Rectal smooth muscle tissue (tissue), 1 donor: ENCODE measurements around the gene MDH2.
"Not testable (repeated sequence)": the region's sequence is repeated elsewhere in the genome, so short reads cannot be mapped to it uniquely, and the experiment has no call there.

ENCODE experiments used
- H3K27ac ChIP-seq: one replicate; pipeline ENCODE4 v1.7.0; 2013; ENCODE audit warnings: low read depth, low read length, inconsistent platforms
- H3K27me3 ChIP-seq: one replicate; pipeline ENCODE4 v1.7.0; 2013; ENCODE audit warnings: low read length; ENCODE audit not compliant: control insufficient read depth, insufficient read depth
- H3K36me3 ChIP-seq: one replicate; pipeline ENCODE4 v1.7.0; 2013; ENCODE audit warnings: low read length; ENCODE audit not compliant: control insufficient read depth, insufficient read depth
- H3K4me1 ChIP-seq: one replicate; pipeline ENCODE4 v1.7.0; 2013; ENCODE audit warnings: low read length; ENCODE audit not compliant: control insufficient read depth, insufficient read depth
- H3K4me3 ChIP-seq: one replicate; pipeline ENCODE4 v1.7.0; 2013; ENCODE audit warnings: low read length
- H3K9ac ChIP-seq: one replicate; pipeline ENCODE4 v1.7.0; 2013; ENCODE audit warnings: low read length

Gene MDH2

DNA sequence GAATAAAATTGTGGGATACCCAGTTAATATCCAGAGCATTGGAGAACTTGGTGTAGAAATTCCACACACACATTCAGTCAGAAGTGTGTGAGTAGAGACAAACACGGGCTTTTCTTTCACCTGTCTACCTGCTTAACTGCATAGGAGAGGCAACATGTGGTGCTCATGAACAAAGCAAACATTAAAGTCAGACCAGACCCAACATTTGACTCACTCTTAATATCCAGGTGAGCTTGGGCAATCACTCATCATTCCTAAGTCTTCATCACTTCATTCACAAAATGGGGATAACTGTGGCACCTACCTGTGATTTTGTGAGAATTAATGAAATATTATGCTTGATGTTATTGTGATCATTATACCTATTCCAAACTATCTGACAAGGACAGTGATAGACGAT is 36.2 kb downstream of the MDH2 start:
- H3K4me3 ChIP-seq, H3K9ac ChIP-seq, H3K27me3 ChIP-seq, H3K36me3 ChIP-seq, H3K4me1 ChIP-seq, H3K27ac ChIP-seq: not testable (repeated sequence)

DNA sequence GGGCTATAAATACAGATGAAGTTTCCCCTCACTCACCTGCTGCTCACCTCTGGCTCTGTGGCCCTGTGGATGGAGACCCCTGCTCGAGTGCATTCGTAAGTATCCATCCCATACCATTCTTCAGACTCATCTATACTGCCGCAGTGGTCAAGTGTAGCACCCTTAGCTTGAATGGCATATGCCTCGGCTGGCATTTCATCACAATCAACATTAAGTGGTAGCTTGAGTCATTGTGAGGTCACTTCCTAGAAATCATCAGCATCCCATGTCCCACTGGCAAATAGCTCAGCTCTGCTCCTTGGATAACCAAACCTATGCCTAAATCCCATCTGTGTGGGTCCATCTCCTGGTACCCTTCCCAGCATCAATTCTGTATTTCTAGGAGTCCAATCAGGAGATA is 38.2 kb downstream of the MDH2 start:
- Histone ChIP-seq H3K9ac (no peak overlapping the region), H3K4me1 (no peaks in the 10 kb centered on the region), H3K27ac (no peak overlapping the region), H3K27me3 (no peaks in the 10 kb centered on the region), H3K4me3 (no peak overlapping the region), H3K36me3 (no peaks in the 10 kb centered on the region)

DNA sequence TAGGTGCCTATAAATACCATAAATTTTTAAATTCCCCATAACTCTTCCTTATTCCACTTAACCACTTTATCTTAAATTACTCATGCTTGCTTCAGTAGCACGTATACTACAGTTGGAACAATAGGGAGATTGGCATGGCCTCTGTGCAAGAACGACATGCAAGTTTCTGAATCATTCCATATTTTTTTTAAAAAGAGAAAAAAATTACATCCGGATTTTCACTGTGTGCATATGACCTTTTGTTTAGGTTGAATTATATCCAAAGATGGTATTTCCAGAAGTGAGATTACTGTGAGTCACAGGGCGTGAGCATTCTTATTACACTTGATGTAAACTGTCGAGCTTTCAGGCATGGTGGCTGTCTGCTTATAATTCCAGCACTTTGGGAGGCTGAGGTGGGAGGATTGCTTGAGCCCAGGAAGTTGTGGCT is 39.5 kb downstream of the MDH2 start:
- H3K27me3 ChIP-seq, H3K9ac ChIP-seq, H3K4me1 ChIP-seq, H3K36me3 ChIP-seq, H3K4me3 ChIP-seq, H3K27ac ChIP-seq: not testable (repeated sequence)

DNA sequence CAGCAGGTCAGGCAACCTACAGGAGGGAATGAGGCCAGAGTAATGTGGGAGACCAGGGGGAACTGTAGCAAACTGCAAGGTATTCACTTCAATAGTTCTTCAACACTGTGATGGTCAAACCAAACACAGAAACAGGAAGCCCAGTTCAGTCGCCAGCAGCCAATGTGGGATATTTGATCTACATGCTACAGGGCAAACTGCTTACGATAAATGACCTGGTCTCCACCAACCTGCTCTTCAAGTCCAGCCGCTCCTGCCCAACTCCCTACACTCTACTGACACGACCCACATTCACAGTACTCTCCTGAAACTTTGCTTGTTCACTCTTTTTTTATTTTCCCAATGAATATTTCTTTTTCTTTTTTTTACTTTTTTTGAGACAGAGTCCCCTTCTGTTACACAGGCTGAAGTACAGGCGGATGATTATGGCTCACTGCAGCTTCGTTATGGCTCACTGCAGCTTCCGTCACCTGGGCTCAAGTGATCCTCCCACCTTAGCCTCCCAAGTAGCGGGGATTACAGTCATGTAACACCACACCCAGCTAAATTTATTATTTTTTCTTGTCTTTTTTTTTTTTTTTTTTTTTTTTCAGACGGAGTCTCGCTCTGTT is 42.1 kb downstream of the MDH2 start:
- Histone ChIP-seq H3K27ac (no peak overlapping the region), H3K36me3 (no peaks in the 10 kb centered on the region)

DNA sequence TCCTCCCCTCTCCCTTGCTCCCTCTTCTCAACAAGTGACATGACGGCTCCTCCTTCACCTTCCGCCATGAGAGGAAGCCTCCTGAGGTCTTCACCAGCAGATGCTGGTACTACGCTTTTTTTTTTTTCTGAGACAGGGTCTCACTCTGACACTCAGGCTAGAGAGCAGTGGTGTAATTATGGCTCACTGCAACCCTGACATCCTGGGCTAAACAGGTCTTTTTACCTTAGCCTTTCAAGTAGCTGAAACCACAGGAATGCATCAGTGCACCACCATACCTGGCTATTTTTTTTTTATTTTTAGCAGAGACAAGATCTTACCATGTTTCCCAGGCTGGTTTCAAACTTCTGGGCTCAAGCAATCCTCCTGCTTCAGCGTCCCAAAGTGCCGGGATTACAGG is 43.6 kb downstream of the MDH2 start:
- H3K9ac ChIP-seq: no peak overlapping the region
- H3K27me3 ChIP-seq: no peaks in the 10 kb centered on the region
- H3K4me3 ChIP-seq: no peak overlapping the region
- no peak overlapping the region for H3K27ac ChIP-seq
- no peaks in the 10 kb centered on the region for H3K4me1 ChIP-seq
- no peaks in the 10 kb centered on the region for H3K36me3 ChIP-seq

More for the DNA sequence above, 42.1 kb downstream of the MDH2 start:
- H3K4me3 ChIP-seq: no peak overlapping the region
- H3K4me1 ChIP-seq: no peaks in the 10 kb centered on the region
- H3K27me3 ChIP-seq: no peaks in the 10 kb centered on the region
- H3K9ac ChIP-seq: no peak overlapping the region

DNA sequence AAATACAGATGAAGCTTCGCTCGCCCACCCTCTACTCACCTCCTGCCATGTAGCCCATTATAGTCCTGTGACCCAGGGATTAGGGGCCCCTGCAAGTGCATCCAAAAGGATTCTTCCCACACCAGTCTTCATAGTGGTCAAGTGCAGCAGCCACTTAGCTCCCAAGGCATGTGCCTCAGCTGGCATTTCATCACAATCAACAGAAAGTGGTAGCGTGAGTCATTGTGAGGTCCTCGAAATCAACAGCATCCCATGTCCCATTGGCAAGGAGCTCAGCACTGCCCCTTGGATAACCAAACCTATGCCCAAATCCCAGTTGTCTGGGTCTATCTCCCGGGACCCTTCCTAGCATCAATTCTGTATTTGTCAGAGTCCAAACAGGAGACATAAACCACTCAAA is 45.6 kb downstream of the MDH2 start:
- H3K9ac ChIP-seq, H3K27me3 ChIP-seq, H3K36me3 ChIP-seq, H3K27ac ChIP-seq, H3K4me1 ChIP-seq, H3K4me3 ChIP-seq: not testable (repeated sequence)

DNA sequence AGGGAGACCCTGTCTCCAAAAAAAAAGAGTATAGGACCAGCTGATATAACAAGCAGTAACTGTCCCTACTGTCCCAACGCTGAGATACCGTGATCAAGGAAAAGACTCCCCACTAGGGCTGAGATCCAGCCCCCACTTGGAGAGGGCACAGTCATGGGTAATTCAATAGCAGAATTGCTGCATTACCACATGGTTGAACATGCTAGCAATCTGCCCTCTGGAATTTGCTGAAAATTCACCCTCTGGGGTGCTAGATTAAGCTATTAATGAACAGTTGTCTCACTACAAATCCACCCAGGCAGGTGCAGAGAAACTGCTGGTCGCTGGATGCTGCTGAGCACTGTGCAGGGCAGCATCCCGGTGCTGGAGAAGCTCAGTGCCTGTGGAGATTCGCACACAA is 46.4 kb downstream of the MDH2 start:
- H3K4me1 ChIP-seq, H3K36me3 ChIP-seq: not testable (repeated sequence)

DNA sequence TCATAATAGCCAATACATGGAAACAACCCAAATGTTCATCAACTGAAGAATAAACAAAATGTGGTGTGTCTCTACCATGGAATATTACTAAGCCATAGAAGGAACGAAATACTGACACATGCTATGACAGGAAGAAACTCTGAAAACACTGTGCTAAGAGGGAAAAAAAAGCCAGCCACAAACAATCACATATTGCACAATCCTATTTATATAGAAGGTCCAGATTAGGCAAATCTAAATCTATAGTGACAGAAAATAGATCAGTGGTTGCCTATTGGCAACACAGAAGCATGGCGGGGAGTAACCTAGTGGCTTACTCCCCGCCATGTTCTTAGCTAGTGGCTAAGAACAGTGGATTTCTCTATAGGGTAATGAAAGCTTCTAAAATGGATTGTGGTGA is 48.0 kb downstream of the MDH2 start:
- no peak overlapping the region for H3K9ac ChIP-seq
- no peak overlapping the region for H3K4me3 ChIP-seq
- H3K27me3 ChIP-seq: no peaks in the 10 kb centered on the region
- no peak overlapping the region for H3K27ac ChIP-seq
- H3K36me3 ChIP-seq: no peaks in the 10 kb centered on the region
- H3K4me1 ChIP-seq: no peaks in the 10 kb centered on the region

More for the DNA sequence above, 46.4 kb downstream of the MDH2 start:
- H3K9ac ChIP-seq, H3K27me3 ChIP-seq, H3K4me3 ChIP-seq, H3K27ac ChIP-seq: not testable (repeated sequence)

DNA sequence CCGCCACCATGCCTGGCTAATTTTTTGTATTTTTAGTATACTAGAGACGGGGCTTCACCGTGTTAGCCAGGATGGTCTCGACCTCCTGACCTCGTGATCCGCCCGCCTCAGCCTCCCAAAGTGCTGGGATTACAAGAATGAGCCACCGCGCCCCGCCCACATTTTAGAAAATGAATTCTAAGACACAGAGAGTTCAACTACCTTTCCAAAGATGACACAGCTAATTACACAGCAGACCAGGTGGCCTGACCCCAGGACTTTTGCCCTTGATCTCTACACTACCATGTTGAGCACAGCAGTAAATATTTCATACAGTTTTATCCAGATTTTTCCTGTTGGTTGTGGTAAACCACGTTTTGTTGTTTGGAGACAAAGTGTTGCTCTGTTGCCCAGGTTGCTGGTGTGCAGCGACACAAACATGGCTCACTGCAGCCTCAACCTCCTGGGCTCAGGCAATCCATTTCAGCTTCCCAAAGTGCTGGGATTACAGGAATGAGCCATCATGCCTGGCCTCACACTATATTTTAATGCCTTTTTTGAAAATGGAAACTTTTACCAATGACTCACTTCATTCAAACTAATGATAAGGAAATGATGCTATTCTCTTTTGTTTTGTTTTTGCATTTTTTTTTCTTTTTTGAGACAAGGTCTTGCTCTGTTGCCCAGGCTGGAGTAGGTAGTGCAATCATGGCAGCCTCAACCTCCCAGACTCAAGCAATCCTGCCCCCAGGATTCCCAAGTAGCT is 54.0 kb downstream of the MDH2 start:
- H3K4me3 ChIP-seq, H3K9ac ChIP-seq, H3K4me1 ChIP-seq, H3K36me3 ChIP-seq, H3K27me3 ChIP-seq, H3K27ac ChIP-seq: not testable (repeated sequence)

DNA sequence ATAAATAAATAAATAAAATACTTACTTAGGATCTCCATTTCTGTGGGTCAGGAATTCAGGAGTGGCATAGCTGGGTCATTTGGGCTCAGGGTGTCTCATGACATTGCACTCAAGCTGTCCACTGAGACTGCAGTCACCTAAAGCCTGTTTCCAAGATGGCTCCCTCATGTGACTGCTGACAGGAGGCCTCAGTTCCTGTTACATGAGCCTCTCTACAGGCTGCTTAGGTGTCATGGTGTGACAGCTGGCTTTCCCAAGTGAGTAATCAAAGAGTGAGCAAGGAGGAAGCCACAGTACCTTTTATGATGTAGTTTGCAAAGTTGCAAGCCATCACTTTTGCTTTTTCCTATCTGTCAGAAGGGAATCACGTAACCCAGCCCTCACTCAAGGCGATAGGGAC is 55.9 kb downstream of the MDH2 start:
- H3K27ac ChIP-seq, H3K4me1 ChIP-seq, H3K4me3 ChIP-seq, H3K27me3 ChIP-seq, H3K36me3 ChIP-seq, H3K9ac ChIP-seq: not testable (repeated sequence)

DNA sequence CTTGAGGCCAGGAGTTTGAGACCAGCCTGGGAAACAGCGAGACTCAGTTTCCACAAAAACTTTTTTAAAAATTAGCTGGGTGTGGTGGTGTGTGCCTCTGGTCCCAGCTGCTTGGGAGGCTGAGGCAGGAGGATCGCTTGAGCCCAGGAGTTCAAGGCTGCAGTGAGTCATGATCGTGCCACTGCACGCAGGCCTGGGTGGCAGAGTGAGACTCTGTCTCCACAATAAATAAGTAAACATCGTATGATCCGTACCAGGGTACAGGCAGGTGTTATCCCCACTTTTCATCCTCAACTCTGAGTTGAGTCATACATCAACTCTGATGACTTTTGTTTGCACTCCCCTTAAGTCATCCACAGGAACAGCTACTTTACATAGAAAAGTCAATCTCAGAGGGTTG is 58.2 kb downstream of the MDH2 start:
- not testable (repeated sequence) for H3K4me3 ChIP-seq, H3K4me1 ChIP-seq, H3K9ac ChIP-seq, H3K27ac ChIP-seq, H3K27me3 ChIP-seq, H3K36me3 ChIP-seq

DNA sequence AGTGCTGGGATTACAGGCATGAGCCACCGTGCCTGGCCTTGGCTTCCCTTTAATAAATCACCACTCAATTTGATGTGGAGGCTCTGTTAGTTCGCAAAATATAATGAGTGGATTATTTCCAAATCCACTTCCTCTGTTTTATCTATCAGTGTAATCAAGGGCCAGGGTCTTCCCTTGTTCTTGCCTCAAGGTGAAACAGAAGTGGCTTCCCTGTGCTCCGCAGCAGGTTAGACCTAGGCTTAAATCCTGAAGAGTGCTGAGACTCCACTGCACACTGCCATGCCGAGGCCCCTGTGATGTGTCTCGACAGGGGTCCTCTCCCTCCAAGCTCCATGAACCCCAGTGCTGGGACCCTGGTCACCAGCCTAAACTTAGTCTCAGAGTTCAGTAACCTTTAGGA is 59.0 kb downstream of the MDH2 start:
- Histone ChIP-seq H3K27me3 (no peaks in the 10 kb centered on the region), H3K4me1 (no peaks in the 10 kb centered on the region), H3K27ac (no peak overlapping the region), H3K36me3 (no peaks in the 10 kb centered on the region), H3K9ac (no peak overlapping the region), H3K4me3 (no peak overlapping the region)

DNA sequence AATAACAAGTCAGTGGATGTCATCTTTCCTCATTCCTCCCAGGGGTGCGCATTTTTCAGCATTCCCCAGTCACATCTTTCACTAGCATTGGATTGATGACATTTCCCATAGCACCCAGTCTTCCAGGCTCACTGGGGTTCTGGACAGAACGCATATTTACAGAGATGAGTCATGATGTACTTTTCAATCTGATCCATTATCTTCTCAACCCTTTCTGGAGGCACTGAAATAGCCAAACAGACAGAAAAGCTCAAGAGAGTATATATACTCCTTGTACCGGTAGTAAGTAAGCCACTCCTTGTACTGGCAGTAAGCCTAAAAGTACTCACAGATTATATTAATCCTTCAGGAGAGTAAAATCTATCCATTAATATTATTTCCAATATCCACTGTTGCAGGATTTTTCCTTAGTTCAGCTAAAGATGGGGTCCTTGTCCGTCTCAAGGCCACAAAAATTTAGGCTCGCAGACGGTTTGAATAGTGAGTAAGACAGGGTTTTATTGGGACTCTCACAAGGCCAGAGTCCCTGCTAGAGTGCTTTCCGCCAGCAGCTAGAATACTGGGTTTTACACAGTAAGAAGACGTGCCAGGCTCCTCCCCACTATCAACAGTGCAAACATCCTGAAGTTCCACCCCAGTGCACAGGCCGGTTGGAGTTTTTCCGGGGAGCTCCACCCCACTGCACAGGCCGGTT is 60.8 kb downstream of the MDH2 start:
- no peak overlapping the region for H3K9ac ChIP-seq
- H3K27ac ChIP-seq: peak overlapping the region; percentile 32
- no peaks in the 10 kb centered on the region for H3K36me3 ChIP-seq
- H3K27me3 ChIP-seq: no peaks in the 10 kb centered on the region
- H3K4me1 ChIP-seq: no peaks in the 10 kb centered on the region
- H3K4me3 ChIP-seq: no peak overlapping the region
